HG03442 (cell line): ENCODE measurements around the gene SLC31A2.
"Not testable (repeated sequence)": the region's sequence is repeated elsewhere in the genome, so short reads cannot be mapped to it uniquely, and the experiment has no call there.

Source experiments
- ATAC-seq: cut with Tn5 transposase; IDR thresholded peaks from one replicate; pipeline ENCODE4 v1.9.1; 2021; ENCODE audit warnings: mild to moderate bottlenecking, moderate library complexity; ENCODE audit not compliant: unreplicated experiment

Gene SLC31A2

GRCh38 chr9:113149561-113149960 is 1.2 kb upstream of the SLC31A2 start:
- ATAC-seq: not testable (repeated sequence)

DNA sequence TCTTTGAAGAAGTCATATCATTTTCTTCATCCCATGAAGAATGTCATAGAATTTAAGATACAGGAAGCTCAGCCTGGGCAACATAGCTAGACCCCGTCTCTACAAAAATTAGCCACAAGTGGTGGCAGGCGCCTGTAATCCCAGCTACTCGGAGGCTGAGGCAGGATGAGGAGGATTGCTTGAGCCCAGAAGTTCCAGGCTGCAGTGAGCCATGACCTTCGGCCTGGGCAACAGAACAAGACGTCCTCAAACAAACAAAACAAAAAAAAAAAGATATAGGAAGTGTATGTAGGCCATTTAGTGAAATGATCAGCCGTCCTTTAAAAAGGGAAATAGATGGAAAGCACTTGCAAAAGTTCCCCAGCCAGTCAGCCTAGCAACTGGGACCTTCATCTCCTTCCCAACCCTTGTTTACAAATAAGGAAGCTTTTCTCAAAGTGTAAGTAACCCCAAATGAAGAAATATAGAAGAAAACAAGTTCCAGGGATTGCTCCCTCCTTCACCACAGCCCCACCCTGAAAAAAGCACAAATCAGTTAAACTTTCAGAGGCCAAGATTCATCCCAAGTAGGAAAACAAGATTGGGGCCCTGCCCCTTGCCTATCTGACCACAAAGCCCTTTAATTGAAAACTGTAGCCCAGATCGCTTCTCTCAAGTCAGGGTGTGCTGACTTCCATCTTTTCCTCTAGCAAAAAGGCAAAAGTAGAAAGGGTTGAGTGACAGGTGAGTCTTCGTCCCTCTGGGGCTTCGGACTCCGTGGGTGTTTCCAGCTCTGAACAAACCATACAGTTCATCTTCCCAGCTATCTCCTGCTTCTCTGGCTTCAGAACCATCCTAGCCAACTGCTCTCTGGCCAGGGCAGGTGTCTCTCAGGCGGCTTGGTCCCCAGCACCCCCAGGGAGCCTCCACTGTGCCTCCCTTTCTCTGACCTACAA is 1.2 kb downstream of the SLC31A2 start:
- no peak for ATAC-seq

GRCh38 chr9:113152699-113153098 is 1.9 kb downstream of the SLC31A2 start:
- ATAC-seq: no peak

GRCh38 chr9:113153599-113153998 is 2.8 kb downstream of the SLC31A2 start:
- ATAC-seq: no peak

DNA sequence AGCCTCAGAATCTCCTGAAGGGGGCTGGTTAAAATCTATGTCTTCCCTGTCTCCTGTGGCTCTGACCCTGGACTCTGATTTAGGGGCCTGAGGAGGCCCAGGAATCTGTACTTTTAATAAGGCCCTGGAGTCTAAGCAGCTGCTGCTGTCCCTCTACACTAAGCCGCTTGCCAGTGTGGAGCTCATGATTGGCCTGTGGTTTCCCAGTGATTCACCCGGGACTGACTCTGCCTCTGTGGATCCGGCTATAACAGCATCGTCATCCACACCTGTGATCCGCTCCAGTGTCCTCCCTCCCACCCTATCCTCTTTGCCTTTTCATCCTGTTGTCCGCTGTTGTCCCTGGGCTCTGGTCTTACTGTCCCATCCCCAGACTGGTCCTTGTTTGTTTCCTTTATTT is 3.7 kb downstream of the SLC31A2 start:
- ATAC-seq: no peak

DNA sequence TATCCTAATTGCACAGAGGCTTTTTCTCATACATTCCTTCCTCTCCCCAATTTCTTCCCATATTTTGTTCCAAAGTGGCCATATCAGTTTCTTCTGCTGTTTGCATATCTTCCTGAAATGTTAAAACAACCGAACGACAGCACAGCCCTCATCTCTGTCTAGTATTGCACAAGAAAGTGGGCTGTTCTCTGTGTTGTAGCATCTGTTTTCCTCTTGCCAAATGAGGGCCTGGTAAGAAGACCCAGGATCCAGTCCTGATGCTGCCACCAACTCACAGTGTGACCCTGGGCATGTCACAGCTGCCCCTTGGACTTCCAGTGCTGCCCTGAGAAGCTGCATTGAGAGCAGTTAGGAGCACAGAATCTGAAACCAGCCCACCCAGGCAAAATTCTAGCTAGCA is 4.1 kb downstream of the SLC31A2 start:
- no peak for ATAC-seq

DNA sequence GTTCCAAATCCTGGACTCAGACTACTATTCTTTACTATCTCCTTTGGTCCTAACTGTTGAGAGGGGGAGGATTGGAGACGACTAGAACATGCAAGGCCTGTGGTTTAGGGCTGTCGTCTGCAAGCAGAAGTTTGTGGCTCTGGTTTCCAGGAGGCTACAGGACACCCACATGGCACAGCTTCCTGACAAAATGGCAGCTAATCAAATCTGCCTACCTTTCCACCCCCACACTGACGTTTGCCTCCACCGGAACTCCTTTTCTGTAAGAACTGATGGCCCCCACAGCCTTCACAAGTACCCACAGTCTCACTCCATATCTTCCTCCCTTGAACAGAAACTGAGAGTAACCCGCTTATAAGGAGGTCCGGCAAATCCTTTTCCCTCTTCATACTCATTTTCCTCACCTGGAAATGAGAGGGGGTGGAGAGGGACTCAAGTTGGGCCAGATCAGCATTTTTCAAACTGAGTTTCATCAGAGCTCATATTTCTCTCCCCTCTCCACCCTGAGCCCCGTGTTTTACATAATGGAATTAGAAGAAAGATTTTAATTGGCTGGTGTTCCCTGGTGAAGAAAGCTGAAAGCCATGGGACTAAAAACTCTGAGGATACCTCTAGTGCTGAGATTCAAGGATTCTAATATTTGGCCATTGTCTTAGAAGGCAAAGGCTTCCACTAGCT is 5.2 kb downstream of the SLC31A2 start:
- ATAC-seq: no peak

DNA sequence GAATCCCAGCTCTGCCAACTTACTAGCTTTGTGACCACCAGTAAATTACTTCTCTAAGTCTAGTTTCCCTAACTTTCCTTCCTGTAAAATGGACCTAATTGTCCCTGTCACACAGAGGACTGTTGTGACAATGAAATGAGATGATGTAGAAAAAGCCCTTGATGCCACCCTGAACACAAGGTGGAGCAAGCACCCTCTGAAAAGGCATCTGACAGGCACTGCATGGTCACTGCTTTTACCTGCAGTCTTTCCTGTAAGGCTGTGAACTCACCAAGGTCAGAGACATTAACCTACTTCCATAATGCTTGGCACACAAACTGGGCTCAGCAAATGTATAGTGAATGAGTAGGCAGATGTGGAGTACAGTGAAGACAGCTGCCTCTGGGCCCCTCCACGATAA is 6.1 kb downstream of the SLC31A2 start:
- no peak for ATAC-seq

- no peak for ATAC-seq
Observed at GRCh38 chr9:113158446-113158845, 7.6 kb downstream of the SLC31A2 start.

GRCh38 chr9:113160571-113160970 is 9.8 kb downstream of the SLC31A2 start:
- no peak for ATAC-seq

DNA sequence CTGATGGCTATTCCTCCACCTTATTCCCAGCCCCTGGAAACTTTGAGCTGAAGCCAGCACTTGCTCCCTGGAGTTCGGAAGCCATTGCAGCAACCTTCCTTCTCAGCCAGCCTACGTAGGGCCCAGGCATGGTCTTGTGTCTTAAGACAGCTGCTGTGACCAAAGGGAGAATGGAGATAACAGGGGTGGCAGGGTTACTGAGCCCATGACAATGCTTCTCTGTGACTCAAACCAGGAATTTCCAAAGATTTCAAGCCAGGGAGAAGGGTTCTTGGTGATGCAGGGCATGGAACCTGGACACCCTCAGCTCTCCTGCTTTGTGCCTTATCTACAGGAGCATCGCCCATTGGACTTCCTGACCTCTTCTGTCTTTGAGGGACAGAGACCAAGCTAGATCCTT is 12.2 kb downstream of the SLC31A2 start:
- no peak for ATAC-seq

DNA sequence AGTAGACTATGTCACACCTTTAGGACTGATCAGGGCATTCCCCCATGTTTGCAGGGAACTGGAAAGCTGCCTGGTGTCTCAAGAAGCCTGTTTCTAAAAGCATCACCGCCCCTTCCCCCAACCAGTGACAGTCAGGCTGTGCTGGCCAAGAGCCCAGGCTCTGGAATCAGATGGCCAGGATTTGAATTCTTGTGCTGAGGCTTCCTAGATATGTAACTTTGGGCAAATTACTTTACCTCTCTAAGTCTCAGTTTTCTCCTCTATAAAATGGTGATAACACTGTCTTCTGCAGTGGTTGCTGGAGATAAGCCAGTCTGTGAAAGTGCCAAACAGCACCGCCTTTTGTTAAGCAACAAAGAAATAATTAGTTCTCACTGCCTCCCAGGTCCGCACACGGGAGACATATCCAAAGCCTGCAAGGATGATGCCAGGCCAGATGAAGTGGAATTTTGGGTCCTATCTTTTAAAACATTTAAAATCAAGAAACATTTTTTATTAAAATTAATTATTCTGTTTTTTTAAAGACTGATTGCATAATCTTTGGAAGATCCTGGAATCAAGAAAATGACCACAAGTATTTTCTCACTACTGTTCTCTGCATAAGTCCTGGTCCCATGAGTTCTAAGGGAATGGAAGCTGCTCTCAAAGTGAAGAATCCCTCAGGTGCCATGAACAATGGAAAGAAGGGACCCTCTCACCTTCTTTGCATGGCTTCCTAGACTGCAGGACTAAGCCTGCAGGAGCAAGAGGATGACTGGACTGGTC is 13.9 kb downstream of the SLC31A2 start:
- no peak for ATAC-seq

DNA sequence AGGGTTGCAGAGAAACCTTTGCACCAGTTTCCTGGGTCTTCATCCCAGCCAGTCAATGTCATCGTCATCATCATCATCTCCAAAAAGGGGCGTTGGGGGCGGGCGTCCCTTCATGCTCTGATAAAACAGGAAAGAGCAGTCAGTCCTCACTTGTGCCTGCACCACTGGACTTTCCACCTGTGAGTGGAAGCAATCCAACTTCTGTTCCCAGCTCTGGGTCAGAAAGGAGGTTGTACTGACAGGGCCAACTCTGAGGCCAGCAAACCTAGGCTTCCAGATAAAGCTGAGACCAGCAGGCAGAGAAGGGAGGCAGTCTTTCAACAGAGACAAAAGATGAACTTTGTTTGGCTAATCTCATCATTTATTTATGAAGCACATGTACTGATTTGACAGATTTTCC is 15.2 kb downstream of the SLC31A2 start:
- no peak for ATAC-seq

GRCh38 chr9:113168809-113169208 is 18.0 kb downstream of the SLC31A2 start:
- ATAC-seq: no peak

DNA sequence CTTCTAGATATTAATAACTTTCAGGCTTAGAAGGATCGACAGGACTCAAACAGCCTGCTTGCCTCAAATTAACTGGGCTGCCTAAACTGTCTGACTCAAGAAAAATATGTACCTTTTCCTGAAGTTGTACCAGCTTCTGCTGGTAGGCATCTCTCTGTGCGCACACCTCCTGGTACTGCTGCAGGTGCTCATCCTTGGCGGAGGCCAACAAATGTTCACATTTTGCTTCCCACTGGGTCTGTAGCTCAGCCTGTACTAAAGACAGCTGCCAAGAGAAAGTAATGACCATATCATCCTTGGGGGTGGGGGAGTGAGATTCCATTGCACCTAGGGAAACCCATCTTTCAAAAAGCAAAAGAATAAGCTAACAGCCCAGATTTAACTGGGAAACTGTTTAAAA is 22.5 kb downstream of the SLC31A2 start:
- no peak for ATAC-seq

DNA sequence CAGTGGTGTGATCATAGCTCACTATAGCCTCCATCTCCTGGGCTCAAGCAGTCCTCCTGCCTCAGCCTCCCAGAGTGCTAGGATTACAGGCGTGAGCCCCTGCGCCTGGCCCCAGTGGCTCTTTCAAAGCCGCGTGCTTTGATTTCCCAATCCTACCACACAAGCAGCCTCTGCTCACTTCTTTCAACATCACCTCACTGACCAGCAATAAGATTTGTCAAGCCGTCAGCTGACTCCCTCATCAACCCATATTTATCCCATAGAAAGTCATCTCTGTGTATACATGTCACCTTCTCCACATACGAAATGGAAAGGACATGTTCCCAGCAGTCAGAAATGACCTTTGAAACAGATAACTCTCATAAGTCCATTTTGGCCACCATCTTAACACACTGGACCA is 26.0 kb downstream of the SLC31A2 start:
- ATAC-seq: no peak

GRCh38 chr9:113177251-113177650 is 26.4 kb downstream of the SLC31A2 start:
- no peak for ATAC-seq

- no peak for ATAC-seq
Observed at GRCh38 chr9:113178087-113178486, 27.3 kb downstream of the SLC31A2 start.

DNA sequence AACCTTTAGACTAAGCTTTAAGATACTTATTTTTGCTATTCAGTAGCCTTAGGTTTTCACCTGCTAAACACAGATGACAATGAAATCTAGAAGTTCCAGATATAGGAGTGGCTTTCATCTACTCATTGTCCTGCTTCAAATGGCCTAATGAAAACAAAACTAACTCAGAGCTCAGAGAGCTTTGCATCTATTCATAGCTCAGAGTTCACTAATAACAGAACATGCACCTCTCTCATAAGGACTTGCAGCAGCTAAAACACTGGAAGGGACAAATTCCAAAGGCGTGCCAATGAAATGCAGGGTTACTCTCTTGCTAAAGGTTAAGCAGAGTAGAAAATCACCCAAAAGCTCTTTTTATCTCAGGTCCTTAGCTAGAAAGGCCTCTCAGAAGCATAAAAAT is 29.0 kb downstream of the SLC31A2 start:
- ATAC-seq: no peak

DNA sequence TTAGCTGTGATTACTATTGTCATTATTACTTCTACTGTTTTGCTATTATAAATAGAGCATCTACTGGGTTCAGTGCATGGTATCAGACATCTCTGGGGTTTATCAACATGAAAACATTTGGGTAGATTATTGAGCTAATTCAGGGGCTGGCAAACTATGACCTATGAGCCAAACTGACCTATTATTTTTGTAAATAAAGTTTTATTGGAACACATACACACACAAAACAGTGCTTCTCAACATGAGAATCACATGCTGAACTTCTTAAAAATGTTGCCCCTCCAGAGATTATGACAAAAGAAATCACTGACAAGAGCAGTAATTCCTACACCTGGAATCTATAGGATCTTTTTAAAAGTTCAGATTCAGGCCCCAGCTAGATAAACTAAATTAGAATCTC is 30.4 kb downstream of the SLC31A2 start:
- ATAC-seq: no peak

DNA sequence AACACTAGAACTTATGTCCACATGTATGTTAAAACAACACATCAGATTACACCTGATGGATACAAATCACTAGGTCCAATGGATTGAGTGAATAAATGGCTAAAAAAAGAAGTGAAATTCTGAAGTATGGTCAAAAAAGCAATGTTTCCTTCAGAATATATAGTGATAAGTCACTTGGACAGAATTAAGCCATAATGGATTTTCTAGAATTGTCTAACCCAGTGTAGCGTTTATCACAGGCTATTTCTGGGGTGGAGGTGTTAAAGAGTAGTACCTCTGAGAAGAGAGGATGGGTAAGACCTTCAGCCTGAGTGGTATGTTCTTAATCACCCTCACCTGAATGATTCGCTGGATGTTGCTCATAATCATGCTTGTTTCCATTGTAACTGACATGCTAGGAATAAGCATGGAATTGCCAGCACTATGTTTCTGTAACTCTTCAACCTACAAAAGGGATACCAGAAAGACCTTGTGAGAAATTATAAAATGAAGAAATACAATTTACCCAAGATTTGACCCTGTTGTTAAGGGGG is 33.2 kb downstream of the SLC31A2 start:
- ATAC-seq: no peak
